ENCODE results near the gene SLIT3. TPM values are rescaled to one million over a fixed set of nuclear protein-coding genes. Genes with fewer than 3 reads are reported as not detected.

The SLIT3 gene
- total and polyA plus RNA-seq, 9 of the 15 experiments (the other 6 are each of a cell fraction or from before 2014, with no cell fraction given): 0.01 to 0.04 TPM; not detected in 7

- no peaks in the 10 kb centered on the region for H3K4me1 ChIP-seq (replicated peaks in 1 of 2; ENCODE audit: control insufficient read depth in 2 of 2, insufficient read depth in 2 of 2, low read length in 2 of 2)
- no peak for ATAC-seq
- H4K20me1 ChIP-seq (replicated peaks; ENCODE audit: control insufficient read depth, insufficient read depth, low read length): no peaks in the 10 kb centered on the region
- H3K27me3 ChIP-seq (ENCODE audit: control insufficient read depth in 2 of 2, insufficient read depth in 2 of 2, low read length in 2 of 2): 0 out of 5 replicates have a peak, but pooled peaks cover 0 to 4% of the 10 kb centered on the region in 2 experiments
- H3K9me1 ChIP-seq (ENCODE audit: control insufficient read depth, insufficient read depth, low read length): no peaks in the 10 kb centered on the region
- BruUV-seq (replicated peaks): no TSS peak
- no peaks in the 10 kb centered on the region for H3K79me2 ChIP-seq (ENCODE audit: control insufficient read depth, insufficient read depth, low read length)
- FAIRE-seq: no peak
- no peak overlapping the region for H3K4me2 ChIP-seq (ENCODE audit: insufficient read depth, low read length)
- no peak for TF ChIP-seq CREB1 (IDR thresholded peaks at IDR 0.05)
- TF ChIP-seq CREB1 (CRISPR knock-in tag; IDR thresholded peaks at IDR 0.05): no peak
- TF ChIP-seq CBX5 (IDR thresholded peaks at IDR 0.05; ENCODE audit: borderline replicate concordance, low read depth): no peak
- TF ChIP-seq EGR1 (conservative IDR thresholded peaks at IDR 0.05): no peak
- TF ChIP-seq NEUROD1 (IDR thresholded peaks at IDR 0.05; ENCODE audit: borderline replicate concordance, low read depth, low read length, partially characterized antibody): no peak
- no peak for TF ChIP-seq POU5F1 (IDR thresholded peaks at IDR 0.05; ENCODE audit: borderline replicate concordance, low read depth, low read length, partially characterized antibody)
- TF ChIP-seq ADNP (tag; IDR thresholded peaks at IDR 0.05): no peak
- no peak overlapping the region for H2AFZ ChIP-seq (ENCODE audit: low read depth, low read length)
- no peak overlapping the region for H3K27ac ChIP-seq (ENCODE audit: extremely low read depth, low read depth, low read length)
- no peaks in the 10 kb centered on the region for H3K9me3 ChIP-seq (replicated peaks; ENCODE audit: control insufficient read depth, insufficient read depth, low read depth, low read length)
- ChIA-PET CTCF (ENCODE audit: low intra/inter-chr PET ratio) (no interaction called here), POLR2A (interaction anchor here (0.7 kb wide), 1 partner anchor 23 kb away, joined by 3 read pairs; no protein-coding TSS in a partner anchor)
- intact Hi-C loops (cut with micrococcal nuclease): no loop called here
- H3K36me3 ChIP-seq (ENCODE audit: control insufficient read depth, insufficient read depth, low read length): no peaks in the 10 kb centered on the region
- no peak for DNase-seq (ENCODE audit: extremely low read depth in 1 of 4, low spot score in 3 of 4)
- in situ Hi-C loops (cut with MboI): no loop called here
- no peak overlapping the region for H3K9ac ChIP-seq (ENCODE audit: insufficient read depth in 1 of 2, low read depth in 2 of 2, low read length in 2 of 2)
- WGBS (ENCODE audit: insufficient coverage, low coverage, missing lambda C conversion rate): 1% methylated on average over 4 of the region's 4 CpGs
- H3K4me3 ChIP-seq: no peak overlapping the region
These were observed 360.2 kb downstream of the SLIT3 start for GRCh38 chr5:168940712-168941111.
